Mucosa of rectum (tissue), 2 donors: Measurements from ENCODE around the gene C4BPA.

ENCODE experiments used
- H3K27ac ChIP-seq, 2 donors: one replicate each; pipeline ENCODE4 v1.7.0; 2013; ENCODE audit warnings: inconsistent platforms in 2 of 2, low read depth in 2 of 2, low read length in 2 of 2
- H3K27me3 ChIP-seq, 2 donors: one replicate each; pipeline ENCODE4 v1.7.0; 2013; ENCODE audit warnings: low read length in 2 of 2; ENCODE audit not compliant: control insufficient read depth in 2 of 2, insufficient read depth in 2 of 2
- H3K36me3 ChIP-seq, 2 donors: one replicate each; pipeline ENCODE4 v1.7.0; 2013; ENCODE audit warnings: low read length in 2 of 2; ENCODE audit not compliant: control insufficient read depth in 2 of 2, insufficient read depth in 2 of 2
- H3K4me1 ChIP-seq, 2 donors: one replicate each; pipeline ENCODE4 v1.7.0; 2013; ENCODE audit warnings: low read length in 2 of 2, mild to moderate bottlenecking in 1 of 2; ENCODE audit not compliant: control insufficient read depth in 2 of 2, insufficient read depth in 2 of 2
- H3K4me3 ChIP-seq, 2 donors: one replicate each; pipeline ENCODE4 v1.7.0; 2013; ENCODE audit warnings: low read length in 2 of 2
- H3K9ac ChIP-seq, 2 donors: one replicate each; pipeline ENCODE4 v1.7.0; 2013; ENCODE audit warnings: low read length in 2 of 2, low read depth in 1 of 2, mild to moderate bottlenecking in 1 of 2
- H3K9me3 ChIP-seq, 2 donors: one replicate each; pipeline ENCODE4 v1.7.0; 2013; ENCODE audit warnings: low read length in 2 of 2; ENCODE audit not compliant: control insufficient read depth in 2 of 2
- donor health status: healthy.
- donor health status: Normal muscosa, but diverticular disease.

Gene C4BPA

DNA sequence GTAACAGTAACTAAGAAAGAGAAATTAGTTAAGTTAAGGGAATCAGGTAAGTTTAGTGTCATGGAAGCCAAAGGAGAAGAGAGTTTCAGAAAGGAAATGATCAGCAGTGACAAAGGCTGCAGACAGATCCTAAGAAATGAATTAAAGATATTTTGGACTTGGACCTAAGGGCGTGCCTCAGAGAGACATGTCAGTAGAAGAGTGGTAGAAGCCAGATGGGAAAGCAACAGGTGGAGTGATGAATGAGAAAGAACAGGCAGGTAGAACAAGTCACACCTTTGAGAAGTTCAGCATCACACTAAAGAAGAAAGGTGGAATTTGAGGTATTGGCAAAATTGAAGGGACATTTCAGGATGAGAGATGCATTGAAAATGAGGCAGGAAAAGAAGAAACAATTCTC is 1.4 kb upstream of the C4BPA start:
- H3K9me3 ChIP-seq: no peaks in the 10 kb centered on the region

DNA sequence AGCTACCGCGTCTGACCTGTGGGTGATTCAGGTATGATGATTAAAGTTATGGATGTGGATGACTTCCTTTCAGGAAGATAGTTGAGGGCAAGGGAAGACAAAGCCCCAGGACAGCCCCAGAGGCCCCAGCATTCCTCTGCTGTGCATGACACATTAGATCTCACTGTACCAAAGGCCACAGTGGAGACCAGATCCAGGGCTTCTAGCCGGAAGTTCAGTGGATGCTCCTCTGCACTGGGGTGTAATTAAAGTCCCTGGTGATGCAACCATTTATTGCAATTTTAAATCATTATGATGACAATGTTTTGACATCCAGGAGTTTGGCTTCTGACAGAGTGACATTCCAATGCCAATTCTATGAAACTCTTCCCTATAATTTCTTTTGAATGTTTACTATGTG is 5.0 kb downstream of the C4BPA start:
- H3K27me3 ChIP-seq: no peaks in the 10 kb centered on the region
- no peaks in the 10 kb centered on the region for H3K9me3 ChIP-seq
- no peak overlapping the region for H3K4me3 ChIP-seq
- no peaks in the 10 kb centered on the region for H3K4me1 ChIP-seq
- H3K27ac ChIP-seq: no peak overlapping the region
- H3K36me3 ChIP-seq: no peaks in the 10 kb centered on the region
- H3K9ac ChIP-seq: no peak overlapping the region

More for the DNA sequence above, 1.4 kb upstream of the C4BPA start:
- Histone ChIP-seq H3K36me3 (no peaks in the 10 kb centered on the region), H3K27me3 (no peaks in the 10 kb centered on the region), H3K4me3 (no peak overlapping the region), H3K9ac (no peak overlapping the region), H3K27ac (no peak overlapping the region), H3K4me1 (no peaks in the 10 kb centered on the region)

DNA sequence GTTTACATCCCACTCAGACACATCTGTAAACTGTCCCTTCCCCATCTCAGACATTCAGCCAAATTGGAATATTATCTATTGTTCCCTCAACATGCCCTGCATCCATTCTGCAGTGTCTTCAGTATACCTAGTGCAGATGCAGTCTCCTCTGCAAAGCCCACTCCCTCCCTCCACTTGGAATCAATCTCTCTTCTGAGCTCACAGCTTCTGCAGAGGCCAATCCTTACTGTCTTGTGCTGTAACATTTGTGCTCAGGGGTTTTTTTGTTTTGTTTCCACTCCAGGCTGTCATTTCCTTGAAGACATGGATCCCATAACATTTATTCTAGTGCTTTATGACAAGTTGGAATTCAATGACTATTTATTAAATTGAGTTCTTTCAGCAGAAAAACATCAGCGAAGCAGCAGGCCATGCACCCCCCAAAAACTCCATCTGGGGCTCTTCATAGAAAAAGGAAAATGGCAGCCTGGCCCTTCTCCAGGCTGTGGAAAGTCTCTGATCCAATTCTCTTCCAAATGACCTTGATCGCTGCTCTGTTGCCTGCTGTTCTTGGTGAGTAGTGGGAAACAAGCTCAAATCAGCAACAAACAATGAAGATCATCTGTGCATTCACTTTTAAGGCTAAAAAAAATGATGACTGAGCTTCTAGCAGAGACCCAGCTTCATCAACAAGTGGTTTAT is 8.7 kb downstream of the C4BPA start:
- H3K36me3 ChIP-seq: no peaks in the 10 kb centered on the region
- no peak overlapping the region for H3K9ac ChIP-seq
- no peak overlapping the region for H3K27ac ChIP-seq
- H3K4me1 ChIP-seq: no peaks in the 10 kb centered on the region
- H3K9me3 ChIP-seq: no peaks in the 10 kb centered on the region
- H3K27me3 ChIP-seq: no peaks in the 10 kb centered on the region
- no peak overlapping the region for H3K4me3 ChIP-seq

DNA sequence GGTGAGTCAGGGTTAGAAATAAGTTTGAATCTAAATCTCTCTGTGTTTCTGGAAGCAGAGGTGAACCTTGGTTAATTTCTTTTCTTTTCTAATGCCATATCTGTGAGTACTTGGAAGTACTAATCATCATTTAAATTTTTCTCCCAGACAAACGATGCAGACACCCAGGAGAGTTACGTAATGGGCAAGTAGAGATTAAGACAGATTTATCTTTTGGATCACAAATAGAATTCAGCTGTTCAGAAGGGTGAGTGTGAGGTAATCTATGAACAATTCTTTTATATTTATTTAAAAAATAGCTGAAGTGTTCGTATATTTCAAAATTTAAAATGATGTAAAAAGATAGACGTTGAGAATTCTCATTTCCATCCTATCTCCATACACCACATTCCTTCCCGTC is 11.2 kb downstream of the C4BPA start:
- no peaks in the 10 kb centered on the region for H3K36me3 ChIP-seq
- H3K27me3 ChIP-seq: no peaks in the 10 kb centered on the region
- no peak overlapping the region for H3K9ac ChIP-seq
- no peaks in the 10 kb centered on the region for H3K9me3 ChIP-seq
- no peak overlapping the region for H3K4me3 ChIP-seq
- H3K4me1 ChIP-seq: no peaks in the 10 kb centered on the region
- H3K27ac ChIP-seq: no peak overlapping the region

DNA sequence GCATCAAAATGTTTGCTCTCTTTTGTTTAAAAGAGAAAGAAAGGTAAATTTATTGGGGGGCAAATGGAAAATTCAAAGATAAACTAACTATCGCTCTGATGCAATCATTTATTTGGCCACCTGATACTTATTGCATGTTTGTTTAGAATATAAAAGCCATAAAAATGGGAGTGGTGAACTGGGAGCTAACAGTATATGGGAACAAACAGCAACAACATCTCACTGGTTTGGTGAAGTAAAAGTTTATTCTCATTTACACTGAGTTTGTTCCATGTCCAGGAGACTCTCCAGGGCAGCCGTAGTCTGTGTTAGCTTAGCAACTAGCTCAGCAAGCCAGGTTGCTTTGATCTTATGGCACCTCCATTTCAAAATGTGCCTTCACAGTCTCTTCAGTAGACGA is 20.4 kb downstream of the C4BPA start:
- Histone ChIP-seq H3K9ac (no peak overlapping the region), H3K27ac (no peak overlapping the region), H3K4me3 (no peak overlapping the region), H3K9me3 (peaks cover 2 to 4% of the 10 kb centered on the region in 2 donors), H3K4me1 (no peaks in the 10 kb centered on the region), H3K36me3 (no peaks in the 10 kb centered on the region), H3K27me3 (no peaks in the 10 kb centered on the region)

DNA sequence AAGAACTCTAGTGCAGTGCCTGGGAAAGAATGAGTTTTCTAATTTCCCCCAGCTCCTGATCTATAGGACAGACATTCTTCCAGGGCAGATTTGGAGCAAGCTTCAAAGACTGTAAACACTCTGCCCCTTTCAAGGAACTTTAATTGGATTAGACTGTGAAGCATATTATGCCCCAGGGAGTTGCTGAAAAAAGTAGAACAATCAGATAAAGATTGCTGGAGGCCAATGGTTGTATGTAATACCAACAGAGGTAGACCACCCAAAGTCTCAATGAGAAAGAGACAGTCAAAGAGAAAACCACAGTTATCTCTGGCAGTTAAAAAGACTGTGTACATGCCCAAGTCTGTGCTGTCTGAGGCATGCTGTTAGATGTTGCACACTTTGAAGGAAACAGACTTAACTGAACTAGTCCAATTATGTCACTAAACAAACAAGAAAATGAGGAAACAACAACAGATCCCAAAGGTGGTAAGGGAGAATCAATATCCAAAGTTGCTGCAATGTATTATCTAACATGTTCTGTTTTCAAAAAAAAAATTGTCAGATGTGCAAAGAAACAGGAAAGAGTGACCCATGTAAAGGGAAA is 24.4 kb downstream of the C4BPA start:
- Histone ChIP-seq H3K9me3 (peaks cover 4 to 5% of the 10 kb centered on the region in 2 donors), H3K36me3 (no peaks in the 10 kb centered on the region), H3K27me3 (no peaks in the 10 kb centered on the region), H3K9ac (no peak overlapping the region), H3K27ac (no peak overlapping the region), H3K4me3 (no peak overlapping the region), H3K4me1 (no peaks in the 10 kb centered on the region)

DNA sequence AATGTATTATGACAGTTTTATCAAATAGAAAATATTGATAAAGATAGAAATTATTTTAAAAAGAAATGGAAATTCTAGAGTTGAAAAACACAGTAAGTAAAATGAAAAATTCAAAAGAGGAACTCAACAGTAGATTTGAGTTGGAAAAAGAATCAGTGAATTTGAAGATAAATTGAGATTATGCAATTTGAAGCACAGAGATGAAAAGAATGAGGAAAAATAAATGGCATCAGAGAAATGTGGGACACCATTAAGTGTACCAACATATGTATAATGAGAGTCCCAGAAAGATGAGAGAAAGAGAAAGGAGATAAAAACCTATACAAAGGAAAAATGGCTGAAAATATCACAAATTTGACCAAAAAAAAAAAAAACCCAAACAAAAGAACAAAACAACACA is 25.0 kb downstream of the C4BPA start:
- Histone ChIP-seq H3K4me3 (no peak overlapping the region), H3K9ac (no peak overlapping the region), H3K4me1 (no peaks in the 10 kb centered on the region), H3K27ac (no peak overlapping the region), H3K36me3 (no peaks in the 10 kb centered on the region), H3K27me3 (no peaks in the 10 kb centered on the region), H3K9me3 (peaks cover 4 to 5% of the 10 kb centered on the region in 2 donors)

DNA sequence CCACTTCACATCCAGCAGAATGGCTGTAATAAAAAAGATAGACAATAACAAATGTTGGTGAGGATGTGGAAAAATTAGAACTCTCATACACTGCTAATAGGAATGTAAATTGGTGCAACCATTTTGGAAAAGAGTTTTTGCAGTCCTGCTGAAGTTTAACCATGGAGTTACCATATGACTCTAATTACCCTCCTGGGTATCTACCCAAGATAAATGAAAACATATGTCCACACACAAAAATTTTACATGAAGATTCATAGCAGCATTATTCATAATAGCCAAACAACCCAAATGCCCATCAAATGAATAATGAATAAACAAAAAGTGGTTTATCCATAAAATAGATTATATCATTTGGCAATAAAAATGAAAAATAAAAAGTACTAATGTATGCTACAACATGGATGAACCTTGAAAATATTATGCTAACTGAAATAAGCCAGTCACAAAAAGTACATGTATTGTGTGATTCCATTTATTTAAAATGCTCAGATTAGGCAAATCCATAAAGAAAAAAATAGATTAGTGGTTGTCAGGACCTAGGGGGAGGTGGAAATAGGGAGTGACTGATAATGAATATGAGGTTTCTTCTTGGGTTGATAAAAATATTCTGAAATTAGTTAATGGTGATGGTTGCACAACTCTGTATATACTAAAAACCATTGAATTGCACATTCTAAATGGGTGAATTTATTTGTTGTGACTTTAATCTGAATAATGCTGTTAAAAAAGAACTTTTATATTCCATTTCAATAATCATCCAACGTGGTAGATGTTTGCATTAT is 26.4 kb downstream of the C4BPA start:
- Histone ChIP-seq H3K27me3 (no peaks in the 10 kb centered on the region), H3K36me3 (no peaks in the 10 kb centered on the region), H3K9ac (no peak overlapping the region), H3K4me3 (no peak overlapping the region), H3K9me3 (peaks cover 4 to 5% of the 10 kb centered on the region in 2 donors), H3K27ac (no peak overlapping the region), H3K4me1 (no peaks in the 10 kb centered on the region)

DNA sequence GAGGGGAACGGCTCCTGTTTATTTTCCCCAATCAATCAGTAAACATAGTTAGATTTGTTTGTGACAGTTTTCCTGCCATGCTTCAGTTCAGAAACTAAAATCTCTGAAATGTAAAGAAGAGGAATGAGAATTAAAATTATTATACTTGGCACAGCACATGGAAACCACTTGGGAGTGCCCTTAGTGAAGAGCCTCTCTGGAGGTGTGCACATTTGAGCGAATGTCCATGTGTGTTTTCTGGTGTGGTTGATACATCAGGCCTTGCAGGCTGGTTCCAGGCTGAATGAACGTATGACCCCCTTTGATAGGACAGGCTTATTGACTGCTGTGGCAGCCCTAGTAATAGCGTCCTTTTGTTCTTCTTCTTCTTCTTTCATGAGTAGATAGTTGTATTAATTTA is 27.1 kb downstream of the C4BPA start:
- Histone ChIP-seq H3K9me3 (peaks cover 4 to 5% of the 10 kb centered on the region in 2 donors), H3K9ac (no peak overlapping the region), H3K27ac (no peak overlapping the region), H3K4me1 (no peaks in the 10 kb centered on the region), H3K27me3 (no peaks in the 10 kb centered on the region), H3K36me3 (no peaks in the 10 kb centered on the region), H3K4me3 (no peak overlapping the region)

DNA sequence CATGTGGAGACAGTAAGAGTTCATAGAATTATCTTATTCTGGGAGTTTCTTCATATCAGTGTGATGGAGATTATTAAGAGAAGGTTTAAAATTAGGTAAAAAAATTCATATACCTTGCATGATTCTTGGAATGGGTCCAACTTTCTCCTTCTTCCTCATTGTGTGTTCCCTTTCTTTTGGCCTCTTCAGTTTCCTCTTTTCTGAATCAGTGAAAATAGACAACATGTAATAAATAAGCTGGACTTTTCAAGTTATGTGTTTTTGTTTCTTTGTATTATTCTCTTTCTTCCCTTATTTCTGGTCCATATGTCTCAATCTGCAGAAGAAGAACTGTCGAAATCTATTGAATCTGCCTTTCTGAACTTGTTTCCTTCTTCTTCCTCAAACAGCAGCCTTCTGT is 30.5 kb downstream of the C4BPA start:
- H3K27me3 ChIP-seq: no peaks in the 10 kb centered on the region
- no peak overlapping the region for H3K4me3 ChIP-seq
- H3K9me3 ChIP-seq: peaks cover 0 to 3% of the 10 kb centered on the region in 2 donors
- no peaks in the 10 kb centered on the region for H3K36me3 ChIP-seq
- no peak overlapping the region for H3K27ac ChIP-seq
- H3K9ac ChIP-seq: no peak overlapping the region
- no peaks in the 10 kb centered on the region for H3K4me1 ChIP-seq
